Stimulated activated CD8-positive, alpha-beta memory T cell treated with anti-CD3 and anti-CD28 coated beads, Interleukin-4, amount 100 ng/mL, for 48 hours (primary cell): ENCODE measurements around the gene MYL1.

Experiments
- DNase-seq: peaks from one replicate; pipeline ENCODE4 v3.0.0-alpha.2; 2020

Gene MYL1

GRCh38 chr2:210315015-210315788 lies at the start of gene MYL1:
Gene MYL1, minus strand, starts transcription at chr2:210315174. Its CDS starts 132 bp downstream, at chr2:210315042.
- DNase-seq: no peak

GRCh38 chr2:210363876-210364275 lies 48.9 kb upstream of the MYL1 start:
- DNase-seq: no peak

- no peak for DNase-seq
Observed at GRCh38 chr2:210363261-210363660, 48.3 kb upstream of the MYL1 start.

GRCh38 chr2:210360412-210360811 lies 45.4 kb upstream of the MYL1 start:
- no peak for DNase-seq

GRCh38 chr2:210356944-210357343 lies 42.0 kb upstream of the MYL1 start:
- no peak for DNase-seq

- no peak for DNase-seq
Observed at GRCh38 chr2:210337159-210337558, 22.2 kb upstream of the MYL1 start.

GRCh38 chr2:210324906-210325305 lies 9.9 kb upstream of the MYL1 start:
- no peak for DNase-seq

- no peak for DNase-seq
Observed at GRCh38 chr2:210324458-210324857, 9.5 kb upstream of the MYL1 start.

- no peak for DNase-seq
Observed at GRCh38 chr2:210323003-210323402, 8.0 kb upstream of the MYL1 start.

GRCh38 chr2:210318891-210319290 lies 3.9 kb upstream of the MYL1 start:
- DNase-seq: no peak

- no peak for DNase-seq
Observed at GRCh38 chr2:210318486-210318885, 3.5 kb upstream of the MYL1 start.

GRCh38 chr2:210310550-210310949 lies 4.4 kb downstream of the MYL1 start:
- DNase-seq: no peak

- DNase-seq: no peak
Observed at GRCh38 chr2:210309548-210310233, 5.3 kb downstream of the MYL1 start.

- no peak for DNase-seq
Observed at GRCh38 chr2:210303498-210303897, 11.5 kb downstream of the MYL1 start.

- DNase-seq: no peak
Observed at GRCh38 chr2:210302326-210302725, 12.6 kb downstream of the MYL1 start.

GRCh38 chr2:210299866-210300373 lies 15.1 kb downstream of the MYL1 start:
- DNase-seq: no peak

- no peak for DNase-seq
Observed at GRCh38 chr2:210288408-210288807, 26.6 kb downstream of the MYL1 start.

GRCh38 chr2:210287301-210287700 lies 27.7 kb downstream of the MYL1 start:
- DNase-seq: no peak

- DNase-seq: no peak
Observed at GRCh38 chr2:210286123-210286680, 28.8 kb downstream of the MYL1 start.

GRCh38 chr2:210277133-210277532 lies 37.8 kb downstream of the MYL1 start:
- DNase-seq: no peak

GRCh38 chr2:210271300-210271699 lies 43.7 kb downstream of the MYL1 start:
- no peak for DNase-seq

- no peak for DNase-seq
Observed at GRCh38 chr2:210269148-210269547, 45.8 kb downstream of the MYL1 start.

GRCh38 chr2:210268281-210268680 lies 46.7 kb downstream of the MYL1 start:
- DNase-seq: no peak

GRCh38 chr2:210267698-210268097 lies 47.3 kb downstream of the MYL1 start:
- no peak for DNase-seq
